GM21737 (cell line): ENCODE results near the gene BAHD1.

Experiments used
- ATAC-seq: cut with Tn5 transposase; IDR thresholded peaks from one replicate; pipeline ENCODE4 v1.9.1; 2021; ENCODE audit warnings: mild to moderate bottlenecking, moderate library complexity; ENCODE audit not compliant: unreplicated experiment

Gene BAHD1

GRCh38 chr15:40489274-40490175, 48.8 kb downstream of the BAHD1 start:
- no peak for ATAC-seq

DNA sequence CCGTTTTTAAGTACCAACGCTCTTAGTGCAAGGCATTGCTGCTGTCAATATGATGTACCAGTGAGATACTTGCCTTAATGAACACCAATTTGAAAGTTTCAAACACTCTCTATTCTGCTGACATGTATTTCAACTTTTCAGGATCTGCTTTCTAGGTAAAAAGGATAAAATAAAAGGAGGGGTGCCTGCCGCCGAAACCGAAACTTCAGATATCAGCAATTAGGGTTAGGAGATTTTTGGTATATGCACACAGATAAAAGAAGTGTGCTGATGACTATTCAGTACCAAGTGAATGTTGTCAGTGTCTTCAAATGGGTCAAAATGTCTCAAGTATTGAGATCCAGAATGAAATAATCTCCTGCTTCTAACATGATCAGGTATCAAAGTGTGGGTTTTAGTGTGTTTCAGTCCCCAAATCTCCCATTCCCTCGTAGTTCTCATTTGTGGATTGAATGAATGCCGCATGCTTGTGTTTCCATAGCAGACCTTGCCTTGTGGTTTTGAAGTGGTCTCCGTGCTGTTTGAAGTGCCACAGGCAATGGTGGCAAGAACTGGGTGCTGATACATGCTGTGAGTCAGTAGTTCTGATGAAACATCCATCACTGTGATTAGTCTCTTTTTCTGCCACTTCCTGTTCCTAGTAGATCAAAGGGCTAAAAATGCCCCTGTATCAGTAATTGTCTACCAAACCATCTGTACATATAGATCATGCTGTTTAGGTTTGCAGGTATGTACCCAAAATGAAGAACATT, 52.5 kb downstream of the BAHD1 start:
- no peak for ATAC-seq

DNA sequence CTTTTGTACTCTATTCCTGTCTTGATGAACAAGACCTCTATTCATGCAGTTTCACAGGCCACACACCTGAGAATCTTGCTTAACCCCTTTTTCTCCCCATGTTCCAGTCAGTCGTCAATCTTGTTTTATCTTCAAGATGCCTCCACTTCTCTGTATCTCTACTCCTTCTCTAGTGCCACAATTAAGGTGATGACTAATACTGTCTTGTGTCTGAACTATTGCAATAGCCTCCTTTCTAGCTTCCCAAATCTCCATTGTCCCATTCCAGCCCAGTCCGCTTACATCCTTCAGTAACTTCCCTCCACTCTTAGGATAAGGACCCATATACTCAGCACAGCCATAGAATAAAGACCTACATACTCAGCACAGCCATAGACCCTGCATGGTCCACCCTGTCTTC, 54.8 kb downstream of the BAHD1 start:
- no peak for ATAC-seq

- ATAC-seq, result no peak
Measured at GRCh38 chr15:40498418-40498817, 57.7 kb downstream of the BAHD1 start.

- ATAC-seq, result no peak
Measured at GRCh38 chr15:40498891-40499290, 58.1 kb downstream of the BAHD1 start.

DNA sequence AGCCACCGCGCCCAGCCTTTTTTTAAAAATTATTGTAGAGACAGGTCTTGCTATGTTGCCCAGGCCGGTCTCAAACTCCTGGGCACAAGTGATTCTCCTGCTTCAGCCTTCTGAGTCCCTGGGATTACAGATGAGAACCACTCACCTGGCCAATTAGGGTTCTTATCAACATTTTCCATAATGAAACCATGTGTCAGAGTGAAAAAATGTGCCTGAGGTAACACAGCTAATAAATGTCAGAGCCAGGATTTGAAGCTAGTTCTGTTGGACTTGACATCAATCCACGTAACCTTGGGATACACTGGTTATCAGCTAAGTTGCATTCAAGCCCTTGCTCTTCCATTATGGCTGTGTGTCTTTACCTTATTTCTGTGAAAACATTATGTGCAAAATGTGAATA, 59.2 kb downstream of the BAHD1 start:
- no peak for ATAC-seq

- no peak for ATAC-seq
Measured at GRCh38 chr15:40500568-40501330, 60.0 kb downstream of the BAHD1 start.

DNA sequence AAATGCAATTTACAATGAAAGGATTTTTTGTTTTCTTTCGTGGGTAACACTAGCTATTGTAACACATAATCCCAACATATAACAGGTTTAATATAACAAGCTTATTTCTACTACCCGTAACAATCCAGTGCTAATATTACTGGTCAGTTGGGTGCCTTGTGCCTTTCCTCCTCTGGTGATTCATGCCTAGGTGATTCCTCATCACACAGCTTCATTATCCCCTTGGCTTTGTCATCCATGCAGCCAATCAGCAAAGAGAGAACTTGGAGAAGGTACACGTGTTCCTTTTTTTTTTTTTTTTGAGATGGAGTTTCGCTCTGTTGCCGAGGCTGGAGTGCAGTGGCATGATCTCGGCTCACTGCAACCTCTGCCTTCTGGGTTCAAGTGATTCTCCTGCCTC, 60.7 kb downstream of the BAHD1 start:
- ATAC-seq, result no peak

DNA sequence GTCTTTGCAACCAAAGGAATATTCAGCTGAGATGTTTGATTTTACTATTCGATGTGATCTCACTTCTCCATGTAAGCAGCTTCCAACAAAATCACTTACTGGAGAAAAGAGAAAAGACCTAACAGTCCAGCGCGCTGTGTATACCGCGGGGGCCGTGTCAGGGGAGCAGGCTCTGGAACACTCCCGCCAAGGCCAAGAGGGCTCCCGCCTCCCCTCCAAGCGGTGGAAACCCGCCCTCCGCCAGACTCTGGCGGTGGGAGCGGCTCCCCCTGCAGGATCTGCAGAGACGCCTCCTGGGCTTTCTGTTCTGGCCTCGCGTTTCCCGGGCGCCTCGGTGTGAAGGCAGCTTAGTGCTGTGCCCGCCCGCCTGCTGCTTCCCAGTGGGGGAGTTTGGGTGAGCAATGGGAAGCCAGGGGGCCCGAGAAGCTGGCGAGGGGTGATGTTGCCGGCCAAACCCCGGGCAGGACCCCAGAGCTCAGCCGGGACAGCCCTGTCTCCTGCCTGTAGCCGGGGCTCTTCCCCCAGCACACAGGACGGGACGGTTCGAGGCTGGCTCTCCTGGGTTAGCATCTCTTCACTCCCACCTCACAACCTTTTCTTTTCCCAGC, 66.3 kb downstream of the BAHD1 start:
- ATAC-seq, result no peak

- ATAC-seq, result no peak
Measured at GRCh38 chr15:40508216-40508615, 67.5 kb downstream of the BAHD1 start.

DNA sequence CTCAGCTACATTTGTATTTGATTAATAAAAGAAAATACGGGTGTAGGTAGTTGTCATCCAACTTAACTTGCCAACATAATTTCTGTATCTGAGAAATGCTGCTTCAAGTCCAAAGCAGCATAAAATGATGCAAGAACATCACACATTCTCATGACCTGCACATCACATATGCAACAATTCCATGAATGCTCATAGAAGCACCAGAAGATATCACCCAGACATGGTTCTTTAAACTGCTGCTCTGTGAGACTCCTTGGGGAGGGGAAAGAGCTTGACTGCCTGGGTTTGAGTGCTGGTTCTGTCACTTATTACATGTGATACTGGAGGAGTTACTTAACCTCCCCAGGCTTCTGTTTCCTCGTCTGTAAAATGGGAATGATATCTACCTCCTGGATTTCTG, 69.4 kb downstream of the BAHD1 start:
- ATAC-seq, result no peak

GRCh38 chr15:40511093-40511471, 70.3 kb downstream of the BAHD1 start:
- no peak for ATAC-seq

GRCh38 chr15:40511472-40512133, 70.8 kb downstream of the BAHD1 start:
- no peak for ATAC-seq

DNA sequence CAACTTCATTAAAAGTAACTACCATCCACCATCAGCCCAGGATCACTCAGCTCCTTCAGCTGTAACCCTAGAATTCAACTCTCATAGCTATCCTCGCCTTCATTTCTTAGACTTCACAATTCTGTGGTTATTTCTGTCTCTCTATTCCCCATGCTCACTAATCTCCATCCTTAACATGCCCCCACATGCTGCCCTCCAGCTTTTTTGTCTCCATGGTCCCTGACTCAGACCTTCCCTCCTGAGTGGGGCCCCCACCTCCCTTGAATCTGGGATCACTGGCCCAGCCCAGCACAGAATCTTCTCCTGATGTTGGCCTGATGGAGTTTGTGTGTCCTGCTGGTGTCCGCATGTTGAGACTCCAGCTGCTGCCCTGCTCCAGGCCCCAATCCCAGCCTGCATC, 71.7 kb downstream of the BAHD1 start:
- no peak for ATAC-seq

DNA sequence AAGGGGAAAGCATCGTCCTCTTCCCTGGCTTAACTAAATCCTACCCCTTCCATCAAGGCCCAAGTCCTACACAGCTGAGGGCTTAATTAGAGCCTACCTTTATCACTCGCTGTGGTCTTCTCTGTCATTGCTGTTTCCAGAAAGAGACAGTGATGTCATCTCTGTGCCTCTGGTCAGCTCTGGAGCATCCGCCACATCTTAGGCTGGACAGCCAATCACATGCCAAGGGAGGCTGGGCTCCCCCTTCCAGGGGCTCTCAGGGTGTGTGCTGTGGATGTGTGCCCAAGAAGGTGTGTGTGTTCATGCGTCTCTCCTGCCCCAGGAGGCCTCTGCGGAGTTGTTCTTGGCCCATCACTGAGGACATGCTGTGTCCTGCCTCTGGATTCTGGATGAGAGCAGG, 72.9 kb downstream of the BAHD1 start:
- no peak for ATAC-seq

GRCh38 chr15:40516322-40516721, 75.6 kb downstream of the BAHD1 start:
- ATAC-seq, result no peak
